ENCODE measurements around the gene RTEL1. TPM values are rescaled to one million over a fixed set of nuclear protein-coding genes. Genes with fewer than 3 reads are reported as not detected.

The RTEL1 gene
- total and polyA plus RNA-seq, 2 donors (not counting 1 experiment from before 2014, with no cell fraction given), result 15.1 to 32.6 TPM

DNA sequence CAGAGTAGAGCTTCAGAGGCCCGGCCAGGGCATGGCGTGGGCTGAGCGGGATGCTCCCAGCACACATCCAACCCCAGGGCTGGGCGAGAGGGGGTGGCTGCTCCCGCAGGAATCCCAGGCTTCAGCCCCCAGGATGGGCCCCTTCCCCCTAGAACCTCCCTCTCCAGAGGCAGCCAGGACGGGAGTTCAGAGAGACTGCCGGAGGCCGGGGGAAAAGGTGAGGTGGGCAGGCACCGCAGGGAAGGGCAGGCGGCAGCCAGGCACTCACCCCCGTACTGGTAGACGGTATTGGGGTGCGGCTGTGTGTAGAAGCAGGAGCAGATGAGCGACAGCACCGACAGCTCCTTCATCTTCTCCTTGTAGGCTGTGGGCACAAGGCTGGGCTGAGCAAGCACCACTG lies 14.2 kb upstream of the RTEL1 start:
- DNase-seq (no peak), ATAC-seq (ENCODE audit: low read depth) (no peak)
- no peaks in the 10 kb centered on the region for H3K9me3 ChIP-seq (ENCODE audit: control extremely low read depth in 1 of 3, control insufficient read depth in 2 of 3, insufficient read depth in 1 of 3, low read length in 2 of 3)
- no peaks in the 10 kb centered on the region for H4K20me1 ChIP-seq (ENCODE audit: control insufficient read depth, insufficient read depth, low read length, poor library complexity, severe bottlenecking)
- no peak overlapping the region for H3K27ac ChIP-seq (ENCODE audit: low read length in 2 of 2)
- Mint-ChIP-seq H3K9me3 (ENCODE audit: insufficient read depth) (peaks cover 2% of the 10 kb centered on the region), H3K4me1 (peaks cover 16% of the 10 kb centered on the region), H3K4me3 (no peak overlapping the region), H3K27me3 (peaks cover 4% of the 10 kb centered on the region), H3K27ac (peak overlapping the region; percentile 56)
- H3K4me3 ChIP-seq (ENCODE audit: control extremely low read depth in 1 of 5, extremely low read depth in 1 of 5, insufficient read depth in 1 of 5, low read depth in 2 of 5, low read length in 4 of 5), result no peak overlapping the region
- ChIA-PET POLR2A (interaction anchor here (1.1 kb wide), 1 partner anchor 14 kb away, joined by 3 read pairs; the partner anchor contains the start of gene RTEL1), CTCF (interaction anchor here (1.4 kb wide), 1 partner anchor 62 kb away, joined by 3 read pairs; no protein-coding TSS in a partner anchor)
- H3K27me3 ChIP-seq (replicated peaks in 1 of 4; ENCODE audit: control extremely low read depth in 1 of 4, control insufficient read depth in 3 of 4, insufficient read depth in 4 of 4, low read length in 3 of 4), result no peaks in the 10 kb centered on the region
- H3K4me2 ChIP-seq (replicated peaks; ENCODE audit: low read depth, low read length, poor library complexity, severe bottlenecking), result no peak overlapping the region
- intact Hi-C loops (cut with micrococcal nuclease), result loop anchor here (5.0 kb wide), 1 partner anchor 62 kb away; no protein-coding TSS in a partner anchor
- no peak overlapping the region for H3K9ac ChIP-seq (ENCODE audit: low read length)
- H3K36me3 ChIP-seq (replicated peaks in 1 of 2; ENCODE audit: control extremely low read depth in 1 of 2, control insufficient read depth in 1 of 2, extremely low read depth in 1 of 2, insufficient read depth in 2 of 2, low read length in 1 of 2), result no peaks in the 10 kb centered on the region
- H2AFZ ChIP-seq (ENCODE audit: insufficient read depth, low read depth, low read length, poor library complexity, severe bottlenecking), result no peak overlapping the region
- H3K79me2 ChIP-seq (ENCODE audit: control insufficient read depth, insufficient read depth, low read length), result peaks cover 12% of the 10 kb centered on the region
- WGBS (ENCODE audit: insufficient coverage), result 98% methylated on average over 11 of the region's 15 CpGs
- H3K4me1 ChIP-seq (ENCODE audit: control insufficient read depth in 2 of 2, insufficient read depth in 2 of 2, low read length in 2 of 2), result peaks cover 8 to 21% of the 10 kb centered on the region in 2 donors
- TF ChIP-seq EZH2 (IDR thresholded peaks at IDR 0.05; ENCODE audit: borderline replicate concordance, insufficient read depth, low read depth, low read length, poor library complexity, severe bottlenecking), result no peak
- TF ChIP-seq, protein P1, sequence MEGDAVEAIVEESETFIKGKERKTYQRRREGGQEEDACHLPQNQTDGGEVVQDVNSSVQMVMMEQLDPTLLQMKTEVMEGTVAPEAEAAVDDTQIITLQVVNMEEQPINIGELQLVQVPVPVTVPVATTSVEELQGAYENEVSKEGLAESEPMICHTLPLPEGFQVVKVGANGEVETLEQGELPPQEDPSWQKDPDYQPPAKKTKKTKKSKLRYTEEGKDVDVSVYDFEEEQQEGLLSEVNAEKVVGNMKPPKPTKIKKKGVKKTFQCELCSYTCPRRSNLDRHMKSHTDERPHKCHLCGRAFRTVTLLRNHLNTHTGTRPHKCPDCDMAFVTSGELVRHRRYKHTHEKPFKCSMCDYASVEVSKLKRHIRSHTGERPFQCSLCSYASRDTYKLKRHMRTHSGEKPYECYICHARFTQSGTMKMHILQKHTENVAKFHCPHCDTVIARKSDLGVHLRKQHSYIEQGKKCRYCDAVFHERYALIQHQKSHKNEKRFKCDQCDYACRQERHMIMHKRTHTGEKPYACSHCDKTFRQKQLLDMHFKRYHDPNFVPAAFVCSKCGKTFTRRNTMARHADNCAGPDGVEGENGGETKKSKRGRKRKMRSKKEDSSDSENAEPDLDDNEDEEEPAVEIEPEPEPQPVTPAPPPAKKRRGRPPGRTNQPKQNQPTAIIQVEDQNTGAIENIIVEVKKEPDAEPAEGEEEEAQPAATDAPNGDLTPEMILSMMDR (IDR thresholded peaks at IDR 0.05), result no peak

DNA sequence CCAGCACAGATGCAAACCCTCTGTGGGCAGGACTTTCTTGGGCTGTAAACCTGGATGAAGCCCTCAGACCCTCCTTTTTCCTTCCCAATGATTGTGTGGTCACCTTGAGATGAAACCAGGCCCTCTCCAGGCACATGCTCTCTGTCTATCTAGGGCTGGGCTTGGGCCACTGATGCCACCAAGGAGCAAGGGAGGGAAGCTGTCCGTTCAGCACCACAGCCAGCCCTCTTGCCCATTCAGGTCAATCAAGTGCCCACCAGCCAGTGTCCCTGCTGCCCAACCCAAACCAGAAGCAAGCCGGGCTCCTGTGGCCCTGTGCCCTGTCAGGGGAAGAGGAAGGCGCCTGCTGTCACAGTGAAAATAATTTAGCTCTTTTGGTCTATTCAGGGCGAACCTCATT lies 12.9 kb upstream of the RTEL1 start:
- Histone ChIP-seq H3K4me1 (ENCODE audit: control insufficient read depth in 2 of 2, insufficient read depth in 2 of 2, low read length in 2 of 2) (peaks cover 6 to 9% of the 10 kb centered on the region in 2 donors), H3K79me2 (ENCODE audit: control insufficient read depth, insufficient read depth, low read length) (peaks cover 5% of the 10 kb centered on the region), H3K9ac (ENCODE audit: low read length) (no peak overlapping the region), H3K36me3 (replicated peaks in 1 of 2; ENCODE audit: control extremely low read depth in 1 of 2, control insufficient read depth in 1 of 2, extremely low read depth in 1 of 2, insufficient read depth in 2 of 2, low read length in 1 of 2) (no peaks in the 10 kb centered on the region), H3K9me3 (ENCODE audit: control extremely low read depth in 1 of 3, control insufficient read depth in 2 of 3, insufficient read depth in 1 of 3, low read length in 2 of 3) (no peaks in the 10 kb centered on the region), H4K20me1 (ENCODE audit: control insufficient read depth, insufficient read depth, low read length, poor library complexity, severe bottlenecking) (no peaks in the 10 kb centered on the region), H3K4me3 (ENCODE audit: control extremely low read depth in 1 of 5, extremely low read depth in 1 of 5, insufficient read depth in 1 of 5, low read depth in 2 of 5, low read length in 4 of 5) (no peak overlapping the region), H3K27ac (ENCODE audit: low read length in 2 of 2) (no peak overlapping the region), H3K4me2 (replicated peaks; ENCODE audit: low read depth, low read length, poor library complexity, severe bottlenecking) (no peak overlapping the region), H3K27me3 (replicated peaks in 1 of 4; ENCODE audit: control extremely low read depth in 1 of 4, control insufficient read depth in 3 of 4, insufficient read depth in 4 of 4, low read length in 3 of 4) (no peaks in the 10 kb centered on the region), H2AFZ (ENCODE audit: insufficient read depth, low read depth, low read length, poor library complexity, severe bottlenecking) (no peak overlapping the region)
- H3K27ac Mint-ChIP-seq, result no peak overlapping the region
- WGBS (ENCODE audit: insufficient coverage), result 94% methylated on average over 4 of the region's 4 CpGs
- peaks cover 4% of the 10 kb centered on the region for H3K27me3 Mint-ChIP-seq
- H3K4me1 Mint-ChIP-seq, result peaks cover 4% of the 10 kb centered on the region
- CTCF ChIA-PET, result interaction anchor here (1.1 kb wide), 1 partner anchor 107 kb away, joined by 4 read pairs; the partner anchor contains the start of gene PTK6
- ATAC-seq (ENCODE audit: low read depth), result no peak
- TF ChIP-seq EZH2 (IDR thresholded peaks at IDR 0.05; ENCODE audit: borderline replicate concordance, insufficient read depth, low read depth, low read length, poor library complexity, severe bottlenecking), result no peak
- TF ChIP-seq, protein P1 (IDR thresholded peaks at IDR 0.05), result no peak
- H3K4me3 Mint-ChIP-seq, result no peak overlapping the region
- H3K9me3 Mint-ChIP-seq (ENCODE audit: insufficient read depth), result no peaks in the 10 kb centered on the region
- POLR2A ChIA-PET, result no interaction called here
- no peak for DNase-seq
- intact Hi-C loops (cut with micrococcal nuclease), result no loop called here
